ENCODE measurements around the gene TRIM42. TPM values are rescaled to one million over a fixed set of nuclear protein-coding genes. Genes with fewer than 3 reads are reported as not detected.

TRIM42 gene
- polyA plus RNA-seq, 1 donor (not counting 4 experiments of a cell fraction or from before 2014, with no cell fraction given), result not detected

DNA sequence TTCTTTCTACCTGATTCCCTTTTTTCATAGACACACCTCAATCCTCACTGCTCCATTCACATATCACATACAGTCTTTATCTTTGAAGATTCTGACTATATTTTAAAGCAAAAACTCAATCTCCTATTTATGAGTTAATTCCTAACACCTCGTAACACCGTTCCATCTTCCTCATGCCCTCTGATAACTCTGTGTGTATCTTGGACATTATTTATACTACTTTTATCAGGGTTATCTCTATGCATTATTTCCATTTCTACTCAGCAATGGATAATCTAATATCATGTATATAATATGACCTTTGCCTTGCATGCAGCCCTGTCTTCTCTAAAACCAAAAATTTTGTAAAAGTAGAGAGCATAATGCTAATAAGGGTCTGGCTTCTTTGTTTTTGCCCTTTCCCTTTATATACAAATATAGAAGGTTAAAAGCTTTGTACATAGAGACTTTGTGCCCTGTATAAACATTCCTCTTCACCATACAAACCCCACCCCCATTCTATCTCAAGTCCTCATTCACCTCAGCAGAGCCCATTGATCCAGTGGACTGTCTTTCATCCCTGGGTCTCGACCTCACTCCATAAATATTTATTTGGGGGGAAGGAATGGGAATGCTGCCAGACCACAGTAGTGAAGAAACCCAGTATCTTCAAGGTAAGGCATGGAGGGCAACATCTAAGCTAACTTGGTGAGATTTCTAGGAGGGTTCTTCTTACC, 21.8 kb downstream of the TRIM42 start:
- no peak overlapping the region for H2AFZ ChIP-seq (ENCODE audit: control insufficient read depth, low read length)
- H3K4me2 ChIP-seq (ENCODE audit: control insufficient read depth, extremely low read depth, insufficient read depth, low read depth, low read length), result no peak overlapping the region
- H3K27me3 ChIP-seq (ENCODE audit: control insufficient read depth, extremely low read depth, insufficient read depth, low read length), result no peaks in the 10 kb centered on the region
- no peaks in the 10 kb centered on the region for H3K36me3 ChIP-seq (ENCODE audit: control insufficient read depth in 2 of 2, extremely low read depth in 1 of 2, insufficient read depth in 2 of 2, low read length in 2 of 2)
- H3K4me3 ChIP-seq (ENCODE audit: control insufficient read depth in 2 of 3, extremely low read depth in 1 of 3, insufficient read depth in 2 of 3, low read depth in 1 of 3, low read length in 3 of 3), result no peak overlapping the region
- TF ChIP-seq, protein P1, sequence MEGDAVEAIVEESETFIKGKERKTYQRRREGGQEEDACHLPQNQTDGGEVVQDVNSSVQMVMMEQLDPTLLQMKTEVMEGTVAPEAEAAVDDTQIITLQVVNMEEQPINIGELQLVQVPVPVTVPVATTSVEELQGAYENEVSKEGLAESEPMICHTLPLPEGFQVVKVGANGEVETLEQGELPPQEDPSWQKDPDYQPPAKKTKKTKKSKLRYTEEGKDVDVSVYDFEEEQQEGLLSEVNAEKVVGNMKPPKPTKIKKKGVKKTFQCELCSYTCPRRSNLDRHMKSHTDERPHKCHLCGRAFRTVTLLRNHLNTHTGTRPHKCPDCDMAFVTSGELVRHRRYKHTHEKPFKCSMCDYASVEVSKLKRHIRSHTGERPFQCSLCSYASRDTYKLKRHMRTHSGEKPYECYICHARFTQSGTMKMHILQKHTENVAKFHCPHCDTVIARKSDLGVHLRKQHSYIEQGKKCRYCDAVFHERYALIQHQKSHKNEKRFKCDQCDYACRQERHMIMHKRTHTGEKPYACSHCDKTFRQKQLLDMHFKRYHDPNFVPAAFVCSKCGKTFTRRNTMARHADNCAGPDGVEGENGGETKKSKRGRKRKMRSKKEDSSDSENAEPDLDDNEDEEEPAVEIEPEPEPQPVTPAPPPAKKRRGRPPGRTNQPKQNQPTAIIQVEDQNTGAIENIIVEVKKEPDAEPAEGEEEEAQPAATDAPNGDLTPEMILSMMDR (optimal IDR thresholded peaks at IDR 0.05 in 1 of 3, IDR thresholded peaks at IDR 0.05 in 1 of 3, conservative IDR thresholded peaks at IDR 0.05 in 1 of 3; ENCODE audit: extremely low read depth in 1 of 3, insufficient read depth in 2 of 3, low read length in 3 of 3), result no peak
- TF ChIP-seq EZH2 (IDR thresholded peaks at IDR 0.05; ENCODE audit: low read length), result no peak
- H4K20me1 ChIP-seq (ENCODE audit: control insufficient read depth, extremely low read depth, insufficient read depth, low read length), result no peaks in the 10 kb centered on the region
- no peaks in the 10 kb centered on the region for H3K9me3 ChIP-seq (ENCODE audit: control insufficient read depth, low read depth, low read length)
- no peaks in the 10 kb centered on the region for H3K9me1 ChIP-seq (ENCODE audit: control insufficient read depth, extremely low read depth, insufficient read depth, low read length)
- H3K9ac ChIP-seq (ENCODE audit: control insufficient read depth, extremely low read depth, insufficient read depth, low read length), result no peak overlapping the region
- FAIRE-seq (no peak), DNase-seq (ENCODE audit: low read depth, low spot score) (no peak)
- no peak overlapping the region for H3K27ac ChIP-seq (ENCODE audit: control insufficient read depth, insufficient read depth, low read length)
- no peaks in the 10 kb centered on the region for H3K79me2 ChIP-seq (ENCODE audit: control insufficient read depth, insufficient read depth, low read length)
- dilution Hi-C loops (cut with MboI; ENCODE audit: extremely low pct_ligation_motif_present, low sequenced_read_pairs), result no loop called here
- no peaks in the 10 kb centered on the region for H3K4me1 ChIP-seq (ENCODE audit: control insufficient read depth, extremely low read depth, insufficient read depth, low read length)

DNA sequence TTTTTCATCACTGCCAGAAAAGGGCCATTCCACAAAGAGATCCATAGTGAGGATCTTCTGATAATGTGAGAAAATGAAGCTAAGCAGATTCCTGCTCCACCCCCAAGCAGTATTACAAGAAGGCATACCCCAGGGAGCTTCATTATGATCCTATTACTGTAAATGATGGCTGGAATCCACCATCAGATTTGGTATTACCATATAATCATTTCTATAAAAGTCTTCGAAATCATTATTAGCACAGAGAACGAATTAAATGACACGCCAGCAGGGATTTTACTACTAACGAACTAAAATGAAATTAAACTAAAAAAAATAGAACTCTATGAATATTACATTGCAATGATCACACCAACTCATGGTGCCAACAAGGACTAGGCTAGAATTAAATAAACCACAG, 24.4 kb downstream of the TRIM42 start:
- Histone ChIP-seq H3K4me3 (ENCODE audit: control insufficient read depth in 2 of 3, extremely low read depth in 1 of 3, insufficient read depth in 2 of 3, low read depth in 1 of 3, low read length in 3 of 3) (no peak overlapping the region), H4K20me1 (ENCODE audit: control insufficient read depth, extremely low read depth, insufficient read depth, low read length) (no peaks in the 10 kb centered on the region), H3K4me1 (ENCODE audit: control insufficient read depth, extremely low read depth, insufficient read depth, low read length) (no peaks in the 10 kb centered on the region), H3K9me1 (ENCODE audit: control insufficient read depth, extremely low read depth, insufficient read depth, low read length) (no peaks in the 10 kb centered on the region), H3K27me3 (ENCODE audit: control insufficient read depth, extremely low read depth, insufficient read depth, low read length) (no peaks in the 10 kb centered on the region), H3K27ac (ENCODE audit: control insufficient read depth, insufficient read depth, low read length) (no peak overlapping the region), H3K36me3 (ENCODE audit: control insufficient read depth in 2 of 2, extremely low read depth in 1 of 2, insufficient read depth in 2 of 2, low read length in 2 of 2) (no peaks in the 10 kb centered on the region), H3K4me2 (ENCODE audit: control insufficient read depth, extremely low read depth, insufficient read depth, low read depth, low read length) (no peak overlapping the region), H3K79me2 (ENCODE audit: control insufficient read depth, insufficient read depth, low read length) (no peaks in the 10 kb centered on the region), H3K9me3 (ENCODE audit: control insufficient read depth, low read depth, low read length) (peaks cover 2% of the 10 kb centered on the region), H3K9ac (ENCODE audit: control insufficient read depth, extremely low read depth, insufficient read depth, low read length) (no peak overlapping the region), H2AFZ (ENCODE audit: control insufficient read depth, low read length) (no peak overlapping the region)
- dilution Hi-C loops (cut with MboI; ENCODE audit: extremely low pct_ligation_motif_present, low sequenced_read_pairs), result no loop called here
- no peak for FAIRE-seq
- DNase-seq (ENCODE audit: low read depth, low spot score), result no peak
- no peak for TF ChIP-seq EZH2 (IDR thresholded peaks at IDR 0.05; ENCODE audit: low read length)
- TF ChIP-seq, protein P1 (optimal IDR thresholded peaks at IDR 0.05 in 1 of 3, IDR thresholded peaks at IDR 0.05 in 1 of 3, conservative IDR thresholded peaks at IDR 0.05 in 1 of 3; ENCODE audit: extremely low read depth in 1 of 3, insufficient read depth in 2 of 3, low read length in 3 of 3), result no peak
